GM18951 (cell line): Measurements from ENCODE around the gene ITPKB.

Source experiments
- POLR2A ChIP-seq: IDR thresholded peaks from 4 replicates; pipeline ENCODE4 v1.6.1; 2011; ENCODE audit warnings: mild to moderate bottlenecking; ENCODE audit not compliant: insufficient read length, insufficient read depth; ENCODE audit errors: extremely low read depth
- in situ Hi-C: fragments of 300-500 bp; cut with MboI; formaldehyde crosslinking; loops from one replicate; pipeline ENCODE4 v1.12.0; 2022; ENCODE audit warnings: low sequenced_read_pairs, mixed read lengths, inconsistent platforms; ENCODE audit not compliant: unreplicated experiment

ITPKB gene

GRCh38 chr1:226699166-226699565 is 39.9 kb downstream of the ITPKB start:
- in situ Hi-C loops, result no loop called here
- TF ChIP-seq POLR2A, result no peak

DNA sequence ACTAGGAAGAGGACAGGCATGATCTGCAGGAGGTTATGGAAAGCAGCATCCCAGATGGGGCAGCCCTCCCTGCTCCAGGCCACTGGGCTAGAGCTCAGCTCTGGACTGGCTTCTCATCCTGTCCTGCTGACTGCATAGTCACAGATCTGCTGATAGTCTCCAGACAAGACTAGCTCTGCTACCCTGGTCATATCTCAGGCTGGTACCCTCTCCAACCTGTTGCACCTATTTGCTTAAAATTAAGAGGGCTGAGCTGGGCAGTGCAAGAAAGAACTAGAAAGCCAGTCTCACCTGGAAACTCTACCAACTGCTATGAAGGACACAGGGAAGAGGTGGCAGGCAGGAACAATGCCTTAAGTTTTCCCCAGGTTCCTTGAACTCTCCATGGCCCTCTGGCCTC is 40.4 kb downstream of the ITPKB start:
- in situ Hi-C loops, result no loop called here
- TF ChIP-seq POLR2A, result no peak

DNA sequence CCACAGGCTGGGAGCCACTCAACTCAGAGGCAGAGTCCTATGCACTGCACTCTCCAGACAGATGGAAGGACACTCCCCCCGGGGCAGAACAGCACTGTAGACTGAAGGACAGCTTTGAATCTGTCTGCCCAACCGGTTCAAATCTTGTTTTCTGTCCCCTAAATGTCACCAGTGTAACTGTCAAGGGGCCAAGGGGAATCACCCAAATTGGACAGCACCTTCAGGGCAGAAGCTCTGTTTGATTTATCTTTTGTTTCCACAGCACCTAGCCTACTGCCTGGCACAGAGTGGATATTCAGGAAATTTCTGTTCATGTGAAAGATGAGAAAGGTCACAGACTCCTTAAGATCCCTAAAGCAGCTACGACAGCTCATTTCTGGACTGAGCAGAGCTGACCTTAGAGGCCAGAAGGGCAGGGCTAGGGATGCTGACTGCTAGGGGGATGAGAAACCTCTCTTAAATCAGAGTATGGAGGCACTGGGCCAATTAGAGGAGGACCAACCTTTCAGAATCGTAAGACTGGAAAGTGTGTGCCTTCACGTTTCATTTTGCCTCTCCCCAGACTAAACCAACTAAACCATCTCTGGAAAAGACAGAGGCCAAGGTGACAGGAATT is 41.0 kb downstream of the ITPKB start:
- in situ Hi-C loops, result no loop called here
- TF ChIP-seq POLR2A, result no peak

DNA sequence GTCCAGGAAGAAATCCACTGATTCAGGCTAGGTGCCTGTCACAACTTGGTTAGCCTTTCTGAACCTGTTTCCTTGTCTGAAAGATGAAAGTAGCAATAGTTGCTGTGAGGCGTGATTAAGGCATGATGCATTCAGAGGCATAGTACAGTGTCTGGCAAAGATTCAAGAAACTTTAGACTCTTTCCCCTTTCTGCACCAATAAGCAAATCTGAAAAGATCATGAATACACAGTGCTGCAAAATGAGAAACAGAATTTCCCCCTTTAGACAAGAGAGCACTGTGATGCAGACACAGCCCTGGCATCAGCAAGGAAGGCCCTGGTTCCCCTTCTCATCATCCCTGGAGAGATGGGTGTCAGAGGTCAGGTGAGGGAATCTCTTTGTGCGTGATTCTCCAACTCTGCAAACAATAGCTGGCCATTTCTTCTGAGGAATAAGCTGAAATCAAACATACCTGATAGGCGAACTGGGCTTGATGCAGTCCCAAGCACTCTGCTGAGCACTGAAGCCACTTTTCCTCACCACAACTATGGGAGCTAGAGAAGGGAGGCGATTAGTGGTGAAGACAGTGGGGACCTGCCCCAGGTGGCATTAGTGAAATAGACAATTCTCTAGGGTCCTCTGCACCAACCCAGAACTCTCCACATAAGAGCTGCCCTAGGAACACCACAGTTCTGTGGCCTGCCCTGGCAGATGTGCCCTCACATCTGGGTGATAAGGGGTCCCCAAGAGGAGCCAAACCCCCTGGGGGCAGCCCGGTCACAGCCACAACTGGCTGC is 41.7 kb downstream of the ITPKB start:
- no peak for TF ChIP-seq POLR2A

DNA sequence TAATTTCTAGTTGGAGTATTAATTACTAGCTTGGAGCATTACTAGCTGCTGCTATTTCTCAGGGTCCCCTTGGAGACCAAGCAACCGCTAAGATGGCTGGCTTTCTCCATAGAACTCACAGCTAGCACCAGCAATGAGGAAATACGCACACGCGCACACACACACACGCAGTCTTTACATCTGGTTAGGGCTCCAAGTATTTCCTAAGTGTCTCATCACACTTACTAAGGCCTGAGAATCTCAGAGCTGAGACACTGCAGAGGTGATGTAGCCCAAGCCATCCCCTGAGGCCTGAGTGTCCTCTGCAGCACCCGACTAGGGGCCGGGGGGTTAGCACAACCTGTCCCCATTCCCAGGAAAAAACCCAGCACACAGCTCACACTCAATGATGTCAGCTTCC is 42.5 kb downstream of the ITPKB start:
- no peak for TF ChIP-seq POLR2A
- in situ Hi-C loops, result no loop called here

More for the DNA sequence above, 41.7 kb downstream of the ITPKB start:
- in situ Hi-C loops, result no loop called here

DNA sequence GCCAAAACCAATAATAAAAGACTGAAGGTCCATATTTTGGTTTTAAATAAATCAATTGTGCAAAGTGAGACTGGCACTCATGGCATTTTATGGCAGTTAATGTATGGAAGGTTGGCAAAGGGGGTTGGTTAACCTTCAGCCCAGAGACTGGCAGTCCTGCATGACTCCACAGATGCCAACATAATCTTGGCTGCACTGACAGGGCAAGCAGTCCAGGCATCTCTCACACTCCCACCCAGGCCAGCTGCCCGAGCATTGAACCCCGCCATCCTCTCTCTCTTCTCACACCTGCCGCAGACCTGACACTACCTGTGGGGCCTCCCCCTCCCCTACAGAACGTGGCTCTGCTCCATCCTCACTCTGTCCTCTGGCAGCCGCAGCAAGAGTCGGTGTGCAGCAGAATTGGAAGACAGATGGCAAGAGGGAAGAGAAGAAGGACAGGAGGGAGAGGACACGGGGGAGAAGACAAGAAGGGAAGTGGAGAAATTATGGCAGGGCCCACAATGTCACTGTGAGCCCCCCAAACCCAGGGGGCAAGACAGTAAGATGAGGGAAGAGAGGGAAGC is 43.7 kb downstream of the ITPKB start:
- no peak for TF ChIP-seq POLR2A
- in situ Hi-C loops, result no loop called here

DNA sequence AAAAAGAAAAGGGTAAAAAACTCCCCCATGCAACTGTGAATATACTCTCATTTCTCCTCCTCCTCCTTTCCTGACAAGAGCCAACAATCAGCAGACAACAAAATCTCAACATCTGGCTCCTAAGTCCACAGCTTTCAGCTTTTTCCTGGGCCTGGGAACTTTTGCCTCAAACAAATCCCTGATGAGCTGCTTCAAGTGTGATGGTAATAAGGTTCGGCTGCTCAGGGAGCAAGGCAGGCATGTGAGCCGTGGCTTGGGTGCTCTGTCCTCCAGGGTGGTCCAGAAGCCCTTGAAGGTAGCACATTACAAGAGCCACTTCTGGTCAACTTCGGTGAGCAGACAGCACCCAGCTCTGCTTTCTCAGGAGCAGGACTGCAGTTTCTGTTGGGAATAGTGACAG is 46.3 kb downstream of the ITPKB start:
- in situ Hi-C loops, result no loop called here
- no peak for TF ChIP-seq POLR2A

DNA sequence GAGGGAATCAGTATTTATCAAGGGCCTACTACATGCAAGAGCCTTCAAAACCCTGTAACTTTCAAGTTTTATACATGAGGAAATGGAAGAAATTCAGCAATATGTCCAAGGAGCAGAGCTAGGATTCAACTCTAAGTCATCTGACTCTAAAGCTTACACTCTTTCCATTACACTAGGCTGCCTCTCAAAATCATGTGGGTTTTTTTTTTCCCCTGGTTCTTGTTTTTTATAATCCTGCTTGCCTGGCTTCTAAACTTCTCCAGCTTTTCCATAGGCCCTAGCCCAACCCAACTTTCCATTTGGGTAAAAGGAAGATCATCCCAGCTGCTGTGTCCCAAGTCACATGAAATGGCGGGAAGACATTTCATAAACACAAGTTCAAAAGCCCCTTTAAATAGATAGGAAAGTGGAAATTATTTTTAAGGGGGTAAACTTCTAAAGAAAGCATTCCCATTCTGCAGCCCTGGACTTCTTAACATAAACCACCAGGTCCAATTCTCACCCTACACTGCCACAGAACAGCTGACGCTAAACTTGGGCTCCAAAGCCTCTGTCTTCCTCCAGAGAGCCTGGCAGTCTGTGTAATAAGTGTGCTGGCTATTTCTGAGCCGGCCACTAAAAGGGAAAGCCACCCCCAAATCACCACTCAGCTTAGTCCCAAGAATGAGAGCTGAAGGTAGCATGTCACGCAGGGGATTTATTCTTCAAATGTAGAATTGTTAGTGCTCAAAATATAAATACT is 46.9 kb downstream of the ITPKB start:
- no peak for TF ChIP-seq POLR2A
- in situ Hi-C loops, result no loop called here

DNA sequence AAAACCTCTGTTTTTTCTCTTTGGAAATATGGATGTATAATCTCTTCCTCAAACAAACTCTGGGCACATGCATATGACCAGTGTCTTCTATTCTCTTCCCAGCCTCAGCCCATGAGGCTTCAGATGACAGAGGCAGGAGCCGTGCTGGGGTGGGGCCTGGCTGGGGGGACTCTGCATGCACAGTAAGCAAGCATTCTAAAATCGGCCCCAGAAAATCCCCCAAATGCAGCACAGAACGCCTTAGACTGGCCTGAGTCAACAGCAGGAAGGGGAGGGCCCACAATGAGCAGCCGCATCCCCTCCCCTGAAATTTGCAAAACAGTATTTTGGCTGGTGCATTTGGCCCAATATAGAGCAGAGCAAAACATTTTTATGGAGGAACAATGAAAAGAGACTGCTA is 47.8 kb downstream of the ITPKB start:
- in situ Hi-C loops, result no loop called here
- no peak for TF ChIP-seq POLR2A

- in situ Hi-C loops, result no loop called here
- TF ChIP-seq POLR2A, result no peak
Measured at GRCh38 chr1:226690460-226690982, 48.6 kb downstream of the ITPKB start.

- TF ChIP-seq POLR2A, result no peak
- in situ Hi-C loops, result no loop called here
Measured at GRCh38 chr1:226688808-226689207, 50.3 kb downstream of the ITPKB start.

- TF ChIP-seq POLR2A, result no peak
- in situ Hi-C loops, result no loop called here
Measured at GRCh38 chr1:226688056-226688748, 50.9 kb downstream of the ITPKB start.

GRCh38 chr1:226687426-226687825 is 51.7 kb downstream of the ITPKB start:
- in situ Hi-C loops, result no loop called here
- TF ChIP-seq POLR2A, result no peak
